ENCODE measurements around the gene HDAC8. TPM values are rescaled to one million over a fixed set of nuclear protein-coding genes. Genes with fewer than 3 reads are reported as not detected.

Gene HDAC8
- total RNA-seq, 4 donors from 2014 or later: 9.0 to 18.1 (median 14.2) TPM

- no peak overlapping the region for H3K27ac ChIP-seq
- H3K4me3 ChIP-seq: no peak overlapping the region
- in situ Hi-C loops (cut with MboI; ENCODE audit: low sequenced_read_pairs in 4 of 4) (no loop called here), intact Hi-C loops (cut with DNase I; ENCODE audit: low total_unique reads) (no loop called here)
- no peaks in the 10 kb centered on the region for H3K4me1 ChIP-seq
- no peaks in the 10 kb centered on the region for H3K27me3 ChIP-seq
- H3K9me3 ChIP-seq: no peaks in the 10 kb centered on the region
- no peak for TF ChIP-seq POLR2A (IDR thresholded peaks at IDR 0.05)
- TF ChIP-seq, protein P1, sequence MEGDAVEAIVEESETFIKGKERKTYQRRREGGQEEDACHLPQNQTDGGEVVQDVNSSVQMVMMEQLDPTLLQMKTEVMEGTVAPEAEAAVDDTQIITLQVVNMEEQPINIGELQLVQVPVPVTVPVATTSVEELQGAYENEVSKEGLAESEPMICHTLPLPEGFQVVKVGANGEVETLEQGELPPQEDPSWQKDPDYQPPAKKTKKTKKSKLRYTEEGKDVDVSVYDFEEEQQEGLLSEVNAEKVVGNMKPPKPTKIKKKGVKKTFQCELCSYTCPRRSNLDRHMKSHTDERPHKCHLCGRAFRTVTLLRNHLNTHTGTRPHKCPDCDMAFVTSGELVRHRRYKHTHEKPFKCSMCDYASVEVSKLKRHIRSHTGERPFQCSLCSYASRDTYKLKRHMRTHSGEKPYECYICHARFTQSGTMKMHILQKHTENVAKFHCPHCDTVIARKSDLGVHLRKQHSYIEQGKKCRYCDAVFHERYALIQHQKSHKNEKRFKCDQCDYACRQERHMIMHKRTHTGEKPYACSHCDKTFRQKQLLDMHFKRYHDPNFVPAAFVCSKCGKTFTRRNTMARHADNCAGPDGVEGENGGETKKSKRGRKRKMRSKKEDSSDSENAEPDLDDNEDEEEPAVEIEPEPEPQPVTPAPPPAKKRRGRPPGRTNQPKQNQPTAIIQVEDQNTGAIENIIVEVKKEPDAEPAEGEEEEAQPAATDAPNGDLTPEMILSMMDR (IDR thresholded peaks at IDR 0.05 in 4 of 5, conservative IDR thresholded peaks at IDR 0.05 in 1 of 5): no peak
- no peaks in the 10 kb centered on the region for H3K36me3 ChIP-seq
- ATAC-seq (no peak), DNase-seq (no peak)
Observed at GRCh38 chrX:72487661-72488060, 85.0 kb downstream of the HDAC8 start.

GRCh38 chrX:72479324-72480274 is 93.0 kb downstream of the HDAC8 start:
- H3K27me3 ChIP-seq: no peaks in the 10 kb centered on the region
- no peaks in the 10 kb centered on the region for H3K9me3 ChIP-seq
- H3K27ac ChIP-seq: no peak overlapping the region
- TF ChIP-seq, protein P1 (IDR thresholded peaks at IDR 0.05 in 4 of 5, conservative IDR thresholded peaks at IDR 0.05 in 1 of 5): no peak
- TF ChIP-seq POLR2A (IDR thresholded peaks at IDR 0.05): no peak
- in situ Hi-C loops (cut with MboI; ENCODE audit: low sequenced_read_pairs in 4 of 4): no loop called here
- no peak overlapping the region for H3K4me3 ChIP-seq
- no peaks in the 10 kb centered on the region for H3K36me3 ChIP-seq
- intact Hi-C loops (cut with DNase I; ENCODE audit: low total_unique reads): loop anchor here (1.0 kb wide), 1 partner anchor 51 kb away; no protein-coding TSS in a partner anchor
- H3K4me1 ChIP-seq: peaks cover 12 to 31% of the 10 kb centered on the region in 2 donors
- DNase-seq (no peak), ATAC-seq (no peak)

DNA sequence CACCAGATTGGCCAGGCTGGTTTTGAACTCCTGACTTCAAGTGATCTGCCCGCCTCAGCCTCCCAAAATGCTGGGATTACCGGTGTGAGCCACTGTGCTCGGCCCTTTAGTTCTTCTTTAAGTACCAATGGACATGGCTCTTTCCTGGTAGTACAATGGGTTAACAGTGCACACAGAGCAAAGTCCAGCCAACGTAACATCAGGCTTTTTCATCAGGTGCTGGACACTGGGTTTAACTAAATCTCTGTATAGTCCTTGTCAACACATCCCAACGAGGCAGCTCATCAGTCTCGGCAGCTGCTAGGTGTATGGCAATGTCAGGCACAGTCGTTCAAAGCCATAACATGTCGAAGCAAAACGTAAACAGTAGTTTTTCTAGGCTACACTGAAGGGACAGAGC is 93.8 kb downstream of the HDAC8 start:
- ATAC-seq: no peak

GRCh38 chrX:72478351-72478750 is 94.3 kb downstream of the HDAC8 start:
- intact Hi-C loops (cut with DNase I; ENCODE audit: low total_unique reads) (no loop called here), in situ Hi-C loops (cut with MboI; ENCODE audit: low sequenced_read_pairs in 4 of 4) (no loop called here)
- DNase-seq (no peak), ATAC-seq (no peak)
- Histone ChIP-seq H3K27me3 (no peaks in the 10 kb centered on the region), H3K27ac (no peak overlapping the region), H3K36me3 (no peaks in the 10 kb centered on the region), H3K9me3 (no peaks in the 10 kb centered on the region), H3K4me3 (no peak overlapping the region), H3K4me1 (peaks cover 12 to 31% of the 10 kb centered on the region in 2 donors)
- TF ChIP-seq, protein P1 (IDR thresholded peaks at IDR 0.05 in 4 of 5, conservative IDR thresholded peaks at IDR 0.05 in 1 of 5): no peak
- TF ChIP-seq POLR2A (IDR thresholded peaks at IDR 0.05): no peak

More for the DNA sequence above, 93.8 kb downstream of the HDAC8 start:
- Histone ChIP-seq H3K27ac (no peak overlapping the region), H3K27me3 (no peaks in the 10 kb centered on the region), H3K4me1 (peaks cover 12 to 31% of the 10 kb centered on the region in 2 donors), H3K4me3 (no peak overlapping the region), H3K36me3 (no peaks in the 10 kb centered on the region), H3K9me3 (no peaks in the 10 kb centered on the region)
- TF ChIP-seq, protein P1 (IDR thresholded peaks at IDR 0.05 in 4 of 5, conservative IDR thresholded peaks at IDR 0.05 in 1 of 5): no peak
- TF ChIP-seq POLR2A (IDR thresholded peaks at IDR 0.05): no peak
- in situ Hi-C loops (cut with MboI; ENCODE audit: low sequenced_read_pairs in 4 of 4): no loop called here
- no peak for DNase-seq
- intact Hi-C loops (cut with DNase I; ENCODE audit: low total_unique reads): loop anchor here (1.0 kb wide), 1 partner anchor 51 kb away; no protein-coding TSS in a partner anchor

Data from gastrocnemius medialis (tissue), 4 donors.